ENCODE measurements around the gene UBTD2. TPM values are rescaled to one million over a fixed set of nuclear protein-coding genes. Genes with fewer than 3 reads are reported as not detected.

Gene UBTD2
- total RNA-seq, 4 donors from 2014 or later = 6.0 to 35.4 (median 19.0) TPM

GRCh38 chr5:172193872-172194271 is 89.7 kb downstream of the UBTD2 start, which contains the start of gene EFCAB9:
Gene EFCAB9, plus strand, starts transcription at chr5:172194172. Its CDS starts 1 bp downstream, at chr5:172194173.
- intact Hi-C loops (cut with DNase I; ENCODE audit: low total_unique reads) = no loop called here
- Histone ChIP-seq H3K4me3 (no peak within 1 kb of the TSS), H3K9me3 (no peaks in the 10 kb centered on the region), H3K36me3 (no peaks in the 10 kb centered on the region), H3K27me3 (no peaks in the 10 kb centered on the region), H3K27ac (no peak within 1 kb of the TSS), H3K4me1 (peaks cover 0 to under 1% (median 0%) of the 10 kb centered on the region in 4 donors)
- in situ Hi-C loops (cut with MboI; ENCODE audit: low pct_ligation_motif_present in 1 of 4, low pct_unique_long_range_greater_than_20kb in 1 of 4, low sequenced_read_pairs in 3 of 4) = loop anchor here in 1 of 4 donors (10.0 kb wide), 1 partner anchor 91 kb away; the partner anchor contains the start of gene UBTD2
- no peak for DNase-seq
- 68 to 70% methylated on average over 4 to 6 of the region's 6 CpGs for WGBS, 2 donors (ENCODE audit: low coverage in 1 of 2)
- no peak for TF ChIP-seq POLR2A (IDR thresholded peaks at IDR 0.05)
- no peak for TF ChIP-seq POLR2AphosphoS5 (IDR thresholded peaks at IDR 0.05)
- TF ChIP-seq CTCF (IDR thresholded peaks at IDR 0.05) = no peak
- TF ChIP-seq EP300 (IDR thresholded peaks at IDR 0.05; ENCODE audit: low read depth) = no peak

- Histone ChIP-seq H3K9me3 (no peaks in the 10 kb centered on the region), H3K36me3 (no peaks in the 10 kb centered on the region), H3K4me3 (no peak overlapping the region), H3K27me3 (no peaks in the 10 kb centered on the region), H3K4me1 (peaks cover 6 to 27% (median 14%) of the 10 kb centered on the region in 4 donors), H3K27ac (no peak overlapping the region)
- 50 to 77% methylated on average over 1 to 3 of the region's 3 CpGs for WGBS, 2 donors (ENCODE audit: low coverage in 1 of 2)
- no peak for DNase-seq
- in situ Hi-C loops (cut with MboI; ENCODE audit: low pct_ligation_motif_present in 1 of 4, low pct_unique_long_range_greater_than_20kb in 1 of 4, low sequenced_read_pairs in 3 of 4) (loop anchor here in 2 of 4 donors (5.0 to 10.0 kb wide), 2 partner anchors 77 to 95 kb away; partner anchors contain the start of gene UBTD2 (in 1 of the 2)), intact Hi-C loops (cut with DNase I; ENCODE audit: low total_unique reads) (loop anchor here (5.0 kb wide), 2 partner anchors 82 to 103 kb away; no protein-coding TSS in a partner anchor)
- TF ChIP-seq POLR2A (IDR thresholded peaks at IDR 0.05) (no peak), POLR2AphosphoS5 (IDR thresholded peaks at IDR 0.05) (no peak), CTCF (IDR thresholded peaks at IDR 0.05) (no peak), EP300 (IDR thresholded peaks at IDR 0.05; ENCODE audit: low read depth) (no peak)
These were observed 93.8 kb downstream of the UBTD2 start for GRCh38 chr5:172189693-172190296.

GRCh38 chr5:172188893-172189692 is 94.5 kb downstream of the UBTD2 start:
- intact Hi-C loops (cut with DNase I; ENCODE audit: low total_unique reads) = loop anchor here (5.0 kb wide), 2 partner anchors 82 to 103 kb away; no protein-coding TSS in a partner anchor
- TF ChIP-seq EP300 (IDR thresholded peaks at IDR 0.05; ENCODE audit: low read depth) (no peak), CTCF (IDR thresholded peaks at IDR 0.05) (peak in 1 of 5 experiments; percentile 1), POLR2A (IDR thresholded peaks at IDR 0.05) (no peak), POLR2AphosphoS5 (IDR thresholded peaks at IDR 0.05) (no peak)
- Histone ChIP-seq H3K36me3 (no peaks in the 10 kb centered on the region), H3K9me3 (no peaks in the 10 kb centered on the region), H3K4me1 (peaks cover 6 to 27% (median 14%) of the 10 kb centered on the region in 4 donors), H3K27ac (peak overlapping the region; percentile 92 to 97 (median 96)), H3K27me3 (no peaks in the 10 kb centered on the region), H3K4me3 (peak overlapping the region in 2 of 4 donors; percentile 77 to 86)
- 34 to 52% methylated on average over 6 to 30 of the region's 30 CpGs for WGBS, 2 donors (ENCODE audit: low coverage in 1 of 2)
- in situ Hi-C loops (cut with MboI; ENCODE audit: low pct_ligation_motif_present in 1 of 4, low pct_unique_long_range_greater_than_20kb in 1 of 4, low sequenced_read_pairs in 3 of 4) = loop anchor here in 1 of 4 donors (5.0 kb wide), 1 partner anchor 77 kb away; no protein-coding TSS in a partner anchor
- DNase-seq = no peak

All from transverse colon (tissue), 4 donors.